Spleen (tissue), 3 donors: ENCODE measurements around the gene NUDT15.

ENCODE experiments used
- POLR2A ChIP-seq, 3 donors: fragments of 450-650 bp; IDR thresholded peaks; one replicate each; pipeline ENCODE4 v1.5.1; 2017; ENCODE audit warnings: antibody characterized with exemption in 3 of 3, mild to moderate bottlenecking in 1 of 3
- POLR2AphosphoS5 ChIP-seq, 3 donors: sonication (generic); formaldehyde crosslinking; IDR thresholded peaks; one replicate each; pipeline ENCODE4 v1.5.1; 2017; ENCODE audit warnings: antibody characterized with exemption in 3 of 3

DNA sequence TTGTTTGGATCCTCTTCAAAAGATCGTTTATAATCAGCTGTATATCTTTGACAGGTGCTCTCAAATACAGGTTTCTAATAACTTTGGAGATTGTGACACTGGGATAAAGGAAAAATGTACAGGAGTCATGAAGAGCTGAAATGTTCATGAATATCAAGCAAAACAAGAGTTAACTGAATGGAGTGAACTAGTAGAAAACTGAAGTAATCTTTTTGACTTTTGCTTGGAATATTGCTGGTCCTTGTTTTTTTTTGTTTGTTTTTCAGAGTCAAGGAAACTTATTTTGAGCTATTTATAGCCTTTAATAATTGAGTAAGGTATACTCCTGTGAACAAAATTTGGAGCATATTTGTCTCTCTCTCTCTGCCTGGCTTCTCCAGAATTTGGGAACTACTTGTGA, 32.0 kb downstream of the NUDT15 start:
- no peak for TF ChIP-seq POLR2A (IDR thresholded peaks at IDR 0.05)
- no peak for TF ChIP-seq POLR2AphosphoS5 (IDR thresholded peaks at IDR 0.05)
